Measurements from ENCODE around the gene KEAP1.
"Not testable (repeated sequence)": the region's sequence is repeated elsewhere in the genome, so short reads cannot be mapped to it uniquely, and the experiment has no call there.

The KEAP1 gene

DNA sequence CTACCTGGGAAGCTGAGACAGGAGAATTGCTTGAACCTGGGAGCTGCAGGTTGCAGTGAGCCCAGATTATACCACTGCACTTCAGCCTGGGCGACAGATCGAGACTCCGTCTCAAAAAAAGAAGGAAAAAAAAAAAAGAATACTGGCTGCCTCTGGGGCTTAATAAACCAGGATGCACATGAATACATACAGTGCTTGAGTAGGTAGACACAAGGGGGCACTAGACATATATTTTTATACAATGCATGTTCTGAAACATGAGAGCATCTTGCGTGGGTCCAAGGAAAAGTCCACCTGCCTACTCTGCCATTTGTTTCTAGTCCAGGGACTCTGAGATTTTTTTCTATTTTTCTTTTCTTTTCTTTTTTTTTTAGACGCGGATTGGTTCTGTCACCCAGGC, 31.2 kb downstream of the KEAP1 start:
- Histone ChIP-seq H3K36me3 (ENCODE audit: control insufficient read depth, insufficient read depth, low read length) (peaks cover 3% of the 10 kb centered on the region), H3K4me3 (ENCODE audit: low read length) (no peak overlapping the region), H3K27ac (ENCODE audit: low read depth, low read length) (no peak overlapping the region), H3K27me3 (ENCODE audit: control insufficient read depth, insufficient read depth, low read length) (no peaks in the 10 kb centered on the region), H3K4me1 (ENCODE audit: control insufficient read depth, insufficient read depth, low read length) (no peaks in the 10 kb centered on the region), H3K9ac (ENCODE audit: low read length) (no peak overlapping the region)

DNA sequence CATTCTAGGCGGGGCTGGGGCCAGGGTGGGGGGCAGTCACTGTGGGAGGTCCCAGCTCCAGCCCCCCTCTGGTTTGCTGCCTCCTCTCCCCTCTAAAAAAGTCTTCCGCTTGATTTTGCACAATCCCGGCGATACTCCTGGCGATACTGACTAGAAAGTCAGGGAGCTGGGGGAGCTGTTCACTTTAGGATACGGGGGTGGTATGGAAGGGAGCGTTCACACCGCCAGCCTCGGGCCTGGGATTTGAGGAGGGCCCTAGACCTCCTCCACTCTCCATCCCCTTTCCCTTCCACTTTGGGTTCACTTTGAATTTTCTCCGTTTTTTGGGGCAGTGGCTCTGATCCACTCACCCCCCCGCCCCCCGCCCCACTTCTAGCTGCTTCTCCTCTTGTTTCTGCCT, 35.0 kb downstream of the KEAP1 start:
- peaks cover 6% of the 10 kb centered on the region for H3K36me3 ChIP-seq (ENCODE audit: control insufficient read depth, insufficient read depth, low read length)
- no peak overlapping the region for H3K9ac ChIP-seq (ENCODE audit: low read length)
- H3K4me3 ChIP-seq (ENCODE audit: low read length) = no peak overlapping the region
- no peak overlapping the region for H3K27ac ChIP-seq (ENCODE audit: low read depth, low read length)
- H3K27me3 ChIP-seq (ENCODE audit: control insufficient read depth, insufficient read depth, low read length) = no peaks in the 10 kb centered on the region
- no peaks in the 10 kb centered on the region for H3K4me1 ChIP-seq (ENCODE audit: control insufficient read depth, insufficient read depth, low read length)

DNA sequence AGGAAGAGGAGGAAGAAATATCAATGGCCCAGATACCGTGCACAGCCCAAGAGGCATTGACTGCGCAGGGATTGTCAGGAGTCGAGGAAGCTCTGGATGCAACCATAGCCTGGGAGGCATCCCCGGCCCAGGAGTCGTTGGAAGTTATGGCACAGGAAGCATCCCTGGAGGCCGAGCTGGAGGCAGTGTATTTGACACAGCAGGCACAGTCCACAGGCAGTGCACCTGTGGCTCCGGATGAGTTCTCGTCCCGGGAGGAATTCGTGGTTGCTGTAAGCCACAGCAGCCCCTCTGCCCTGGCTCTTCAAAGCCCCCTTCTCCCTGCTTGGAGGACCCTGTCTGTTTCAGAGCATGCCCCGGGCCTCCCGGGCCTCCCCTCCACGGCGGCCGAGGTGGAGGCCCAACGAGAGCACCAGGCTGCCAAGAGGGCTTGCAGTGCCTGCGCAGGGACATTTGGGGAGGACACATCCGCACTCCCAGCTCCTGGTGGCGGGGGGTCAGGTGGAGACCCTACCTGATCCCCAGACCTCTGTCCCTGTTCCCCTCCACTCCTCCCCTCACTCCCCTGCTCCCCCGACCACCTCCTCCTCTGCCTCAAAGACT, 36.0 kb downstream of the KEAP1 start:
- no peak overlapping the region for H3K4me3 ChIP-seq (ENCODE audit: low read length)
- H3K27ac ChIP-seq (ENCODE audit: low read depth, low read length) = no peak overlapping the region
- no peaks in the 10 kb centered on the region for H3K27me3 ChIP-seq (ENCODE audit: control insufficient read depth, insufficient read depth, low read length)
- H3K9ac ChIP-seq (ENCODE audit: low read length) = no peak overlapping the region
- H3K36me3 ChIP-seq (ENCODE audit: control insufficient read depth, insufficient read depth, low read length) = peaks cover 6% of the 10 kb centered on the region
- no peaks in the 10 kb centered on the region for H3K4me1 ChIP-seq (ENCODE audit: control insufficient read depth, insufficient read depth, low read length)

DNA sequence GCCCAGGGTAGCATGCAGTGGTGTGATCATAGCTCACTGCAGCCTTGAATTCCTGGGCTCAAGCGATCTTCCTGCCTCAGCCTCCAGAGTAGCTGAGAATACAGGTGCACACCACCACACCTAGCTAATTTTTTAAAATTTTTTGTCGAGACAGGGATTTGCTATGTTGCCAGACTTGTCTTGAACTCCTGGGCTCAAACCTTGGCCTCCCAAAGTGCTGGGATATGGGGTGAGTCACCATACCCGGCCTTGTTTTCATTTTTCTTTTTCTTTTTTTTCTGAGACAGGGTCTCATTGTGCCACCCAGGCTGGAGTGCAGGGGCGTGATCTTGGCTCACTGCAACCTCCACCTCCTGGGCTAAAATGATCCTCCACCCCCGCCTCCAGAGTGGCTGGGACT, 38.7 kb downstream of the KEAP1 start:
- H3K27me3 ChIP-seq (ENCODE audit: control insufficient read depth, insufficient read depth, low read length) = no peaks in the 10 kb centered on the region
- H3K9ac ChIP-seq (ENCODE audit: low read length) = no peak overlapping the region
- H3K4me3 ChIP-seq (ENCODE audit: low read length) = no peak overlapping the region
- no peaks in the 10 kb centered on the region for H3K4me1 ChIP-seq (ENCODE audit: control insufficient read depth, insufficient read depth, low read length)
- no peak overlapping the region for H3K27ac ChIP-seq (ENCODE audit: low read depth, low read length)
- H3K36me3 ChIP-seq (ENCODE audit: control insufficient read depth, insufficient read depth, low read length) = peaks cover 8% of the 10 kb centered on the region

DNA sequence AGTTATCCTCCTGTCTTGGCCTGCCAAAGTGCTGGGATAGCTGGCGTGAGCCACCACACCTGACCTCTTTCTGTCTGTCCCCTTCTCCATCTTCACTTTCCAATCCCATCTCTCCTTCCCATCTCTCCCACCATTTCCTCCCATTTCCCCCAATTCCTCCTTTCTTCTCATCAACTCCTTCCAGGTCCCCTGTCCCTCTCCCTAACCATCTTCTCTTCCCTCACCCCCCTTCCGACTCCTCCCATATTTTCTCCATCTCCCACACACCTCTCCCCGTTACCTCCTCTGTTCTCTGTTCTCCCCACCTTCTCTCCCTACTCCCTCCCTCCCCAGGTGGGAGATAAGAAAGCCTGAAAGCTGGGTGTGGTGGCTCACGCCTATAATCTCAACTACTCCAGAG, 40.6 kb downstream of the KEAP1 start:
- Histone ChIP-seq H3K27ac (ENCODE audit: low read depth, low read length) (no peak overlapping the region), H3K36me3 (ENCODE audit: control insufficient read depth, insufficient read depth, low read length) (peaks cover 9% of the 10 kb centered on the region), H3K9ac (ENCODE audit: low read length) (no peak overlapping the region), H3K4me3 (ENCODE audit: low read length) (no peak overlapping the region), H3K4me1 (ENCODE audit: control insufficient read depth, insufficient read depth, low read length) (no peaks in the 10 kb centered on the region), H3K27me3 (ENCODE audit: control insufficient read depth, insufficient read depth, low read length) (no peaks in the 10 kb centered on the region)

DNA sequence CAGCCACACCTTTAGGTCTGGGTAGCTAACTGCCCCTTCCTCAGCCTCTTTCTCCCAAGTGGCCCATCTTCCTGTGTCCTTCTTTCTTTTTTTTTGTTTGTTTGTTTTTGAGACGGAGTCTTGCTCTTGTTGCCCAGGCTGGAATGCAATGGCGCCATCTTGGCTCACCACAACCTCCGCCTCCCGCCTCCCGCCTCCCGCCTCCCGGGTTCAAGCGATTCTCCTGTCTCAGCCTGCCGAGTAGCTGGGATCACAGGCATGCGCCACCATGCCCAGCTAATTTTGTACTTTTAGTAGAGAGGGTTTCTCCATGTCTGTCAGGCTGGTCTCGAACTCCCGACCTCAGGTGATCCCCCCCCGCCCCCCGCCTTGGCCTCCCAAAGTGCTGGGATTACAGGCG, 41.1 kb downstream of the KEAP1 start:
- H3K4me1 ChIP-seq (ENCODE audit: control insufficient read depth, insufficient read depth, low read length); H3K27me3 ChIP-seq (ENCODE audit: control insufficient read depth, insufficient read depth, low read length); H3K36me3 ChIP-seq (ENCODE audit: control insufficient read depth, insufficient read depth, low read length); H3K4me3 ChIP-seq (ENCODE audit: low read length); H3K9ac ChIP-seq (ENCODE audit: low read length); H3K27ac ChIP-seq (ENCODE audit: low read depth, low read length): not testable (repeated sequence)

DNA sequence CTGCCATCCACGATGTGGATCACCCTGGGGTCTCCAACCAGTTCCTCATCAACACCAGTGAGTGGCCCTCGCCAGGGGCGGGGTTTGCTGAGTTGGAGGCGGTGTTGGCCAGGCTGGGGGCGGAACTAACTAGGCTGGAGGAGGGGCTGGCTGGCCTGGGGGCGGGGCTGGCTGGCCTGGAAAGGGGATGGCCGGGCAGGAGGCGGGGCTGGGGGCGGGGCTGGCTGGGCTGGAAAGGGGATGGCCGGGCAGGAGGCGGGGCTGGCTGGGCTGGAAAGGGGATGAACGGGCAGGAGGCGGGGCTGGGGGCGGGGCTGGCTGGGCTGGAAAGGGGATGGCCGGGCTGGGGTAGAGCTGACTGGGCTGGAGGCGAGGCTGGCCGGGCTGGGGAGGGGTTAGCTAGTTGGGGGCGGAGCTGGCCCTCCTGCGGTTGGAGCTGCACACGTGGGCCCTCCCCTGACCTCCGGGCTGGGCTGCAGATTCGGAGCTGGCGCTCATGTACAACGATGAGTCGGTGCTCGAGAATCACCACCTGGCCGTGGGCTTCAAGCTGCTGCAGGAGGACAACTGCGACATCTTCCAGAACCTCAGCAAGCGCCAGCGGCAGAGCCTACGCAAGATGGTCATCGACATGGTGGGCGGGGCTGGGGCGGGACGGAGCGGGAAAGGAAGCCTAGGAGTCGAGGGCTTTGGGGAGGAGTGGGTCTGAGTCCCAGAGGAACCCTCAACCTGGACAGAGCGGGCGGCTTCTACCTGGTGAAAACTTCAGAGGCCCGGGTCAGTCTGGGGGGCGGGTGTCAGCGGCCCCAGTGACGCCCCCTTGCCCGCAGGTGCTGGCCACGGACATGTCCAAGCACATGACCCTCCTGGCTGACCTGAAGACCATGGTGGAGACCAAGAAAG, 41.9 kb downstream of the KEAP1 start:
- peak overlapping the region; percentile 73 for H3K4me3 ChIP-seq (ENCODE audit: low read length)
- no peaks in the 10 kb centered on the region for H3K4me1 ChIP-seq (ENCODE audit: control insufficient read depth, insufficient read depth, low read length)
- peaks cover 6% of the 10 kb centered on the region for H3K36me3 ChIP-seq (ENCODE audit: control insufficient read depth, insufficient read depth, low read length)
- H3K27ac ChIP-seq (ENCODE audit: low read depth, low read length) = peak overlapping the region; percentile 32
- no peaks in the 10 kb centered on the region for H3K27me3 ChIP-seq (ENCODE audit: control insufficient read depth, insufficient read depth, low read length)
- no peak overlapping the region for H3K9ac ChIP-seq (ENCODE audit: low read length)

DNA sequence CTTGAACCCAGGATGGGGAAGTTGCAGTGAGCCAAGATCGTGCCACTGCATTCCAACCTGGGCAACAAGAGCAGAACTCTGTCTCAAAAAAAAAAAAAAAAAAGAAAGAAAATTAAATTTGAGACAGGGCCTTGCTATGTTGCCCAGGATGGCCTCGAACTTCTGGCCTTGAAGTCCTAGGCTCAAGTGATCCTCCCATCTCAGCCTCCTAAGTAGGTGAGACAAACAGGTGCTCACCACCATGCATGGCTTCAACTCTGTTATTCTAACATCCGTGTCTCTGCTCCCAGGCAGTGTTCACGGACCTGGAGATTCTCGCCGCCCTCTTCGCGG, 42.5 kb downstream of the KEAP1 start:
- Histone ChIP-seq H3K4me3 (ENCODE audit: low read length) (peak overlapping the region; percentile 34), H3K27me3 (ENCODE audit: control insufficient read depth, insufficient read depth, low read length) (no peaks in the 10 kb centered on the region), H3K27ac (ENCODE audit: low read depth, low read length) (peak overlapping the region; percentile 12), H3K36me3 (ENCODE audit: control insufficient read depth, insufficient read depth, low read length) (peaks cover 6% of the 10 kb centered on the region), H3K4me1 (ENCODE audit: control insufficient read depth, insufficient read depth, low read length) (no peaks in the 10 kb centered on the region), H3K9ac (ENCODE audit: low read length) (no peak overlapping the region)

DNA sequence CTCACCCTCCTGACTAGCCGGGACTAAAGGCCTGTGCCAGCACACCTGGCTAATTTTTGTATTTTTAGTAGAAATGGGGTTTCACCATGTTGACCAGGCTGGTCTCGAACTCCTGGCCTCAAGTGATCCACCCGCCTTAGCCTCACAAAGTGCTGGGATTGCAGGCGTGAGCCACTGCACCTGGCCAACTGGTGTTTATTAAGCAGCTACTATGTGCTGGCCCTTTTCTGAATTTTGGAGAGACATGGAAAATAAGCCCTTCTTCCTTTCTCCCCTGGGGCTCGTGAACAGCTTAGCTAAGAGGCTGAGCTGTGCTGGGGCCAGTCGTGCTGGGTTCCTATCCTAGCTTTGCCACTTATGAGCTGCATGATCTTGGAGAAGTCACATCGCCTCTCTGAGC, 44.4 kb downstream of the KEAP1 start:
- H3K27ac ChIP-seq (ENCODE audit: low read depth, low read length); H3K36me3 ChIP-seq (ENCODE audit: control insufficient read depth, insufficient read depth, low read length); H3K27me3 ChIP-seq (ENCODE audit: control insufficient read depth, insufficient read depth, low read length); H3K4me1 ChIP-seq (ENCODE audit: control insufficient read depth, insufficient read depth, low read length); H3K4me3 ChIP-seq (ENCODE audit: low read length); H3K9ac ChIP-seq (ENCODE audit: low read length): not testable (repeated sequence)

DNA sequence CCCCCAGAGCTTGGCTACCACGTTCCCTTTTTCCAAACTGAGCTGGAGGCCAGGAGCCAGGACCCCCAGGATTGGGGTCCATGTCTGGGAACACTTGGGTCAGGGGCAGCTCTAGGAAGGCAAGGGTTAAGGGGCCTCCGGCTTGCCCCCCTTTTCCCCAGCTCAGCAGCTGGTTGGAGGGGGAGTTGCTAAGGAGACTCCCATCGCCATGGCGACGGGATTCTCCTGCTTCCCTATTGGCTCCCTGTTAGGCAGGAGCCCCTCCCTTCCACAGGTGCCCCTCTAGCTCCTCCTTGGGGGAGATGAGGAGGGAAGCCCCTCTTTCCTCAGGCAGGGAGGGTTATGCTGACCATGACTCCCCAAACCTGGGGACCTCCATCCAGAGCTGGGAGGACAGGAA, 48.9 kb downstream of the KEAP1 start:
- H3K36me3 ChIP-seq (ENCODE audit: control insufficient read depth, insufficient read depth, low read length) = no peaks in the 10 kb centered on the region
- H3K9ac ChIP-seq (ENCODE audit: low read length) = no peak overlapping the region
- no peak overlapping the region for H3K4me3 ChIP-seq (ENCODE audit: low read length)

DNA sequence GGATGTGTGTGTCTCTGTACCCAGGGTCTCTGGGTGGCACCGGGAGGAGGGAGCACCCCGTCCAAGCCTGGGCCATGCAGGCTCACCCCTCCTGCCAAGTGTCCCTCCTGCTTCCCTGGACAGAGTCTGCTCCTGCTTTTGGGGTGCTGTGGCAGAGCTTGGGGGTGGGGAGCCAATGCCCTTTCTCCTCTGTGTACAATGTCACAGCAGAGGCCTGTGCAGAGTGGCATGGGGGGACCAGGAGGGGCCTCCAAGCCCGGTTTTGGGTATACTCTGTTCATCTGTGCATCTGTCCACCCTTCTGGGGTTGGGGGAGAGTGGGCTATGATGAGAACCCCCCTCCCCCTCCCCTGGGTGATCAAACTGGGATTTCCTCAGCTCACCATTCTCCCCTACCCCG, 49.3 kb downstream of the KEAP1 start:
- Histone ChIP-seq H3K27me3 (ENCODE audit: control insufficient read depth, insufficient read depth, low read length) (no peaks in the 10 kb centered on the region), H3K4me3 (ENCODE audit: low read length) (no peak overlapping the region), H3K9ac (ENCODE audit: low read length) (no peak overlapping the region), H3K36me3 (ENCODE audit: control insufficient read depth, insufficient read depth, low read length) (no peaks in the 10 kb centered on the region), H3K4me1 (ENCODE audit: control insufficient read depth, insufficient read depth, low read length) (no peaks in the 10 kb centered on the region), H3K27ac (ENCODE audit: low read depth, low read length) (no peak overlapping the region)

More for the DNA sequence above, 48.9 kb downstream of the KEAP1 start:
- Histone ChIP-seq H3K27me3 (ENCODE audit: control insufficient read depth, insufficient read depth, low read length) (no peaks in the 10 kb centered on the region), H3K27ac (ENCODE audit: low read depth, low read length) (no peak overlapping the region), H3K4me1 (ENCODE audit: control insufficient read depth, insufficient read depth, low read length) (no peaks in the 10 kb centered on the region)

DNA sequence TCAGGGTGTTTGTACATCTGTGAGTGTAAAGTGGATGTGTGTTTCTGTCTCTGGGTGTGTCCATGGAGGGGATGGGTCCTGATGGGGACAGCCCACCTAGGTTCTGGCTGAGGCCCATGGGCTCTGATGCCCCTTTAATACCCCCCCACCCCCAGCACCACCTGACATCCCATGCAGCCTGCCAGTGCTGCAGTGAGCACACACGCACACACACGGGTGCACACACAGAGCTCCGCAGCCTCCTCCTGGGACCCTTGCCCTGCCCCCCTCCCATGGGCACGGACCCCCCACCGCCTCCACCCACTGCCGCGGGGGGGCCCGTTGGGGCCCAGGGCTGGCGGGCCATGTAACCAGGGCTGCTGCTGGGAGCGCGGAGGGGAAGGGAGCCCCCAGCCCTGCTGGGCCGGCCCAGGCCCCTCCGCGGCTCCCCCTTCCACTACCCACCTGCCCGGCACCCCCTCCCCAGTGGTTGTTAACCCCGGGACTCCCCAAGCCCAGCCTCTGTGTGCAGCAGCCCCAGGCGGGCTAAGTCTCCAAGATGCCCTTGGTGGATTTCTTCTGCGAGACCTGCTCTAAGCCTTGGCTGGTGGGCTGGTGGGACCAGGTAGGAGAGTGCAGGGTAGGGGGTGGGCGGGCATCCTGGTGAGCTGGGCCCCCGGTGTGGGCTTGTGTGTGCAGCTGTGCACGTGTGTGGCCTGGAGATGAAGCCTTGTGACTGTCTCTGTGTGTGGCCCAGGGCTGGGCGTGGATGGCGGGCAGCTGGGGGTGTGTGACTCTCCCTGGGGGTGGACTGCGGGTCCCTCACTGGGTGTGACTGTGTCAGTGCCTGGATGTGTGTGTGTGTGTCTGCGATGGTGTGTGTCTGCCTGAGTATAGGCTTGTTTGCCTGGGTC, 50.2 kb downstream of the KEAP1 start:
- no peaks in the 10 kb centered on the region for H3K4me1 ChIP-seq (ENCODE audit: control insufficient read depth, insufficient read depth, low read length)
- no peaks in the 10 kb centered on the region for H3K36me3 ChIP-seq (ENCODE audit: control insufficient read depth, insufficient read depth, low read length)
- H3K27ac ChIP-seq (ENCODE audit: low read depth, low read length) = no peak overlapping the region
- no peak overlapping the region for H3K9ac ChIP-seq (ENCODE audit: low read length)
- no peak overlapping the region for H3K4me3 ChIP-seq (ENCODE audit: low read length)
- no peaks in the 10 kb centered on the region for H3K27me3 ChIP-seq (ENCODE audit: control insufficient read depth, insufficient read depth, low read length)
